Measurements from ENCODE around the gene IGF2BP3. TPM values are rescaled to one million over a fixed set of nuclear protein-coding genes. Genes with fewer than 3 reads are reported as not detected.

Gene IGF2BP3
- total RNA-seq, 1 experiment from 2014 or later, result 139 TPM

DNA sequence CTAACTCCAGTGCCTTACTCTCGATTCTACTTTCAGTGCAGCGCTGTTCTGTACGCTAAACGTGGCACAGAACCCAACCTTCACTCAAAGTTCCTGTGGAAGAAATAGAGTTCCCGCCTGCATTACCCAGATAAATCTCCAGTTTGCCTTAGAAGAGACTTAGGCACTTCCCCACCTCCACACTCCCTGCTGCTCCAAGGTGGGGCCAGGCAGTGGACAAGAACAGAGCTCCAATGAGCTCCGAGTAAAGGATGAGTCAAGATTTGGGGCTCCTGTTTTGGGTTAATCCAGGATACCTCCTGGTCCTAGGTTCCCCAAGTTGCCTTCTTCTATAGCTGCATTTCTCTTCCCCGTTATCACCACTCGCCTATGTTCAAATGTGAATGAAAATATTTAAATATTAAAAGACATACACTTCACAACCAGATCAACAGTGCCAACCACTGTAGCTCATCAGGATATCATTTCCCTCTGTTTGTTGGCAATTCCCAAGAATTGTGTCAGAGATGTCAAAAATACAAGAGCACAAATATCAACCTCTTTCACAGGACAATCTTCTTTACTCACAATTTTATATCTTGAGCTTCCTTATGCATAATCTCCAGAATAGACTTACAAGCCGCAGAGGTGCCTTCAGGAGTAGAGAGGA lies 123.1 kb downstream of the IGF2BP3 start:
- peaks cover 82% of the 10 kb centered on the region for H3F3A ChIP-seq (ENCODE audit: insufficient read depth, low read depth)
- peaks cover 67% of the 10 kb centered on the region for H3K36me3 ChIP-seq (ENCODE audit: low read depth)
- H3K4me1 ChIP-seq (replicated peaks; ENCODE audit: insufficient read depth), result peaks cover 88% of the 10 kb centered on the region
- H3K9me3 ChIP-seq (ENCODE audit: insufficient read depth, low read depth), result no peaks in the 10 kb centered on the region
- TF ChIP-seq CTCF (conservative IDR thresholded peaks at IDR 0.05), result no peak
- TF ChIP-seq EZH2 (IDR thresholded peaks at IDR 0.05; ENCODE audit: low read depth), result no peak
- ChIA-PET POLR2A (ENCODE audit: unreplicated experiment) (interaction anchor here (0.6 to 0.8 kb wide), 4 partner anchors 176 to 1629 kb away, joined by 3 to 7 read pairs (median 4); no protein-coding TSS in a partner anchor), CTCF (interaction anchor here (0.9 to 1.8 kb wide), 5 partner anchors 11 to 198 kb away, joined by 3 to 5 read pairs (median 4); no protein-coding TSS in a partner anchor)
- no peaks in the 10 kb centered on the region for H4K20me1 ChIP-seq (ENCODE audit: insufficient read depth)
- no peaks in the 10 kb centered on the region for H3K27me3 ChIP-seq (ENCODE audit: insufficient read depth, low read depth)
- TSS peak; percentile 56 for BruUV-seq (replicated peaks)
- DNase-seq, result no peak
- peak overlapping the region; percentile 46; the same call in 1 of the 2 replicates for H3K4me3 ChIP-seq
- H2AFZ ChIP-seq, result no peak overlapping the region
- H3K9me2 ChIP-seq (ENCODE audit: insufficient read depth), result no peaks in the 10 kb centered on the region
- H3K79me2 ChIP-seq (ENCODE audit: low read depth), result peaks cover 65% of the 10 kb centered on the region
- peak overlapping the region; percentile 82 for H3K4me2 ChIP-seq
- peak overlapping the region; percentile 91 for H3K27ac ChIP-seq
- intact Hi-C loops (cut with micrococcal nuclease; ENCODE audit: unreplicated experiment), result loop anchor here (1.0 to 10.0 kb wide), 2 partner anchors 13 to 162 kb away; partner anchors contain the start of gene NUP42

- TF ChIP-seq EZH2 (IDR thresholded peaks at IDR 0.05; ENCODE audit: low read depth), result no peak
- no peaks in the 10 kb centered on the region for H4K20me1 ChIP-seq (ENCODE audit: insufficient read depth)
- no peaks in the 10 kb centered on the region for H3K27me3 ChIP-seq (ENCODE audit: insufficient read depth, low read depth)
- H3K79me2 ChIP-seq (ENCODE audit: low read depth), result peaks cover 58% of the 10 kb centered on the region
- H3K4me3 ChIP-seq, result peak overlapping the region; percentile 18; the same call in 1 of the 2 replicates
- peak overlapping the region; percentile 82 for H3K4me2 ChIP-seq
- H3K27ac ChIP-seq, result peak overlapping the region; percentile 91
- ChIA-PET CTCF (interaction anchor here (1.8 kb wide), 1 partner anchor 11 kb away, joined by 5 read pairs; no protein-coding TSS in a partner anchor), POLR2A (ENCODE audit: unreplicated experiment) (interaction anchor here (0.6 kb wide), 2 partner anchors 60 to 1053 kb away, joined by 3 to 4 read pairs; no protein-coding TSS in a partner anchor)
- H3K9me2 ChIP-seq (ENCODE audit: insufficient read depth), result no peaks in the 10 kb centered on the region
- H3K9me3 ChIP-seq (ENCODE audit: insufficient read depth, low read depth), result no peaks in the 10 kb centered on the region
- H3F3A ChIP-seq (ENCODE audit: insufficient read depth, low read depth), result peaks cover 75% of the 10 kb centered on the region
- H3K36me3 ChIP-seq (ENCODE audit: low read depth), result peaks cover 71% of the 10 kb centered on the region
- intact Hi-C loops (cut with micrococcal nuclease; ENCODE audit: unreplicated experiment), result loop anchor here (10.0 kb wide), 1 partner anchor 162 kb away; the partner anchor contains the start of gene NUP42
- H3K4me1 ChIP-seq (replicated peaks; ENCODE audit: insufficient read depth), result peaks cover 81% of the 10 kb centered on the region
- H2AFZ ChIP-seq, result no peak overlapping the region
- no TSS peak for BruUV-seq (replicated peaks)
- DNase-seq, result no peak
These were observed 124.0 kb downstream of the IGF2BP3 start for GRCh38 chr7:23346316-23346715.

DNA sequence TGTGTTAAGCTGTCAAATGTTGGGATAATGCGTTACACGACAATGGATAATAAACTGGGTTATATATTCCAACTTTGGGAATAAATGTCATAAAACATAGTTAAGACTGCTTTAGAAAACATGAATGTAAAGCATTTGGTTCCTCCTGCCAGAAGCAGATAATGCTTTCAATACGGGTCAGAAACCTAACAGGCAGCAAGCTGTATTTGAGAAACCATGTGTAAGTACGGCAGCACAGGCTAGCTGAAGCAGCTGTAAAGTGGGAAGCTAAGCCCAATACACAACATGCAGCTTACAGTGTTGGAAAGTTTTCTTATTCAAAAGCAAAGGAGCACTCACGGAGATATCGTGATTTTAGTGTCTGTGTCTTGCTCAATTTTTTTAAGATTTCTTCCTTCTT lies 124.7 kb downstream of the IGF2BP3 start:
- H3K27me3 ChIP-seq (ENCODE audit: insufficient read depth, low read depth), result no peaks in the 10 kb centered on the region
- H3K4me1 ChIP-seq (replicated peaks; ENCODE audit: insufficient read depth), result peaks cover 74% of the 10 kb centered on the region
- no peaks in the 10 kb centered on the region for H3K9me3 ChIP-seq (ENCODE audit: insufficient read depth, low read depth)
- peaks cover 53% of the 10 kb centered on the region for H3K79me2 ChIP-seq (ENCODE audit: low read depth)
- H3K27ac ChIP-seq, result no peak overlapping the region
- intact Hi-C loops (cut with micrococcal nuclease; ENCODE audit: unreplicated experiment), result loop anchor here (10.0 kb wide), 1 partner anchor 161 kb away; the partner anchor contains the start of gene NUP42
- H4K20me1 ChIP-seq (ENCODE audit: insufficient read depth), result no peaks in the 10 kb centered on the region
- no peak overlapping the region for H3K4me3 ChIP-seq
- H3K9me2 ChIP-seq (ENCODE audit: insufficient read depth), result no peaks in the 10 kb centered on the region
- peaks cover 68% of the 10 kb centered on the region for H3F3A ChIP-seq (ENCODE audit: insufficient read depth, low read depth)
- DNase-seq, result no peak
- no peak for TF ChIP-seq EZH2 (IDR thresholded peaks at IDR 0.05; ENCODE audit: low read depth)
- TF ChIP-seq CTCF (conservative IDR thresholded peaks at IDR 0.05), result no peak
- BruUV-seq (replicated peaks), result no TSS peak
- peak overlapping the region; percentile 29; the same call in 1 of the 2 replicates for H3K4me2 ChIP-seq
- POLR2A ChIA-PET (ENCODE audit: unreplicated experiment), result interaction anchor here (0.6 kb wide), 1 partner anchor 1052 kb away, joined by 4 read pairs; no protein-coding TSS in a partner anchor
- no peak overlapping the region for H2AFZ ChIP-seq
- CTCF ChIA-PET, result no interaction called here
- peaks cover 71% of the 10 kb centered on the region for H3K36me3 ChIP-seq (ENCODE audit: low read depth)

All from PC-9 (cell line).